Ishikawa (cell line): ENCODE results near the gene TNS3.

Experiments
- CEBPB ChIP-seq: IDR thresholded peaks from 2 replicates; pipeline ENCODE4 v1.6.1; 2012
- EP300 ChIP-seq: IDR thresholded peaks from 2 replicates; pipeline ENCODE4 v1.6.1; 2012; ENCODE audit warnings: borderline replicate concordance
- MAX ChIP-seq: IDR thresholded peaks from 2 replicates; pipeline ENCODE4 v1.6.1; 2012
- RAD21 ChIP-seq: IDR thresholded peaks from 2 replicates; pipeline ENCODE4 v1.6.1; 2012; ENCODE audit warnings: low read depth
- TF ChIP-seq, protein P1 (sequence below): IDR thresholded peaks from 2 replicates; pipeline ENCODE4 v1.6.1; 2012
- TF ChIP-seq, protein P2 (sequence below): IDR thresholded peaks from 2 replicates; pipeline ENCODE4 v1.6.1; 2012; ENCODE audit warnings: low read depth, mild to moderate bottlenecking

DNA sequence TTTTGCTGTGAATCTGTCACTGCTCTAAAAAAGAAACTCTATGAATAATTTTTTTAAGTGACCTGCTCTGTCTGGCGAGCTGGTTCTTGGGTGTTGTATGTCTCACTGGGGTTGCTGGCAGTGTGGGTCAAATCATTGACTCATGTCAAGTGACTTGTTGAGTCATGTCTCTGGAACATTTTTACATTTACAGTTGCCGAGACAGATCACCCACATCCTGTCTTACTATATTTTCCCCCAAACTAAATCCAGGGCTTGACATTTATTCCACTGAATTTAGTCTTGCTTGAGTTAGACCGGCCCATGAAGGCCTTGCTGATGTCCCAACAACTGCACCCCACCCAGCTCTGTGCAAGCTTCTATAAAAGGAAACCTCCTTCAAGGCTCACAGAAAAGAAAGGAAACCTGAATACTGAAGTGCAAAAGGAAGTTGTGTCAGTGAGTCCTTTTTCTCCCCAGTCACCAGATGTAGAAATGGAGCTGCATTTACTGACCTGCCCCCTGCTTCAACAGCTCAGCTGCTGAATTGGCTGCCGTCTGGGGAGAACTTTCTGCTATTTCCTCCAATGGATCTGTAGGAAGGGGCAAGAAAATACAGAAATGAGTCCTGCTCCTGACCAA is 290.3 kb downstream of the TNS3 start:
- TF ChIP-seq RAD21 (no peak), MAX (no peak), EP300 (no peak; the same call in 1 of the 2 replicates), CEBPB (no peak)
- TF ChIP-seq, protein P1, sequence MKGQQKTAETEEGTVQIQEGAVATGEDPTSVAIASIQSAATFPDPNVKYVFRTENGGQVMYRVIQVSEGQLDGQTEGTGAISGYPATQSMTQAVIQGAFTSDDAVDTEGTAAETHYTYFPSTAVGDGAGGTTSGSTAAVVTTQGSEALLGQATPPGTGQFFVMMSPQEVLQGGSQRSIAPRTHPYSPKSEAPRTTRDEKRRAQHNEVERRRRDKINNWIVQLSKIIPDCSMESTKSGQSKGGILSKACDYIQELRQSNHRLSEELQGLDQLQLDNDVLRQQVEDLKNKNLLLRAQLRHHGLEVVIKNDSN: no peak
- TF ChIP-seq, protein P2, sequence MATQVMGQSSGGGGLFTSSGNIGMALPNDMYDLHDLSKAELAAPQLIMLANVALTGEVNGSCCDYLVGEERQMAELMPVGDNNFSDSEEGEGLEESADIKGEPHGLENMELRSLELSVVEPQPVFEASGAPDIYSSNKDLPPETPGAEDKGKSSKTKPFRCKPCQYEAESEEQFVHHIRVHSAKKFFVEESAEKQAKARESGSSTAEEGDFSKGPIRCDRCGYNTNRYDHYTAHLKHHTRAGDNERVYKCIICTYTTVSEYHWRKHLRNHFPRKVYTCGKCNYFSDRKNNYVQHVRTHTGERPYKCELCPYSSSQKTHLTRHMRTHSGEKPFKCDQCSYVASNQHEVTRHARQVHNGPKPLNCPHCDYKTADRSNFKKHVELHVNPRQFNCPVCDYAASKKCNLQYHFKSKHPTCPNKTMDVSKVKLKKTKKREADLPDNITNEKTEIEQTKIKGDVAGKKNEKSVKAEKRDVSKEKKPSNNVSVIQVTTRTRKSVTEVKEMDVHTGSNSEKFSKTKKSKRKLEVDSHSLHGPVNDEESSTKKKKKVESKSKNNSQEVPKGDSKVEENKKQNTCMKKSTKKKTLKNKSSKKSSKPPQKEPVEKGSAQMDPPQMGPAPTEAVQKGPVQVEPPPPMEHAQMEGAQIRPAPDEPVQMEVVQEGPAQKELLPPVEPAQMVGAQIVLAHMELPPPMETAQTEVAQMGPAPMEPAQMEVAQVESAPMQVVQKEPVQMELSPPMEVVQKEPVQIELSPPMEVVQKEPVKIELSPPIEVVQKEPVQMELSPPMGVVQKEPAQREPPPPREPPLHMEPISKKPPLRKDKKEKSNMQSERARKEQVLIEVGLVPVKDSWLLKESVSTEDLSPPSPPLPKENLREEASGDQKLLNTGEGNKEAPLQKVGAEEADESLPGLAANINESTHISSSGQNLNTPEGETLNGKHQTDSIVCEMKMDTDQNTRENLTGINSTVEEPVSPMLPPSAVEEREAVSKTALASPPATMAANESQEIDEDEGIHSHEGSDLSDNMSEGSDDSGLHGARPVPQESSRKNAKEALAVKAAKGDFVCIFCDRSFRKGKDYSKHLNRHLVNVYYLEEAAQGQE: no peak
